Activated CD8-positive, alpha-beta memory T cell treated with anti-CD3 and anti-CD28 coated beads for 36 hours (primary cell): ENCODE data around the gene TADA2A. TPM values are rescaled to one million over a fixed set of nuclear protein-coding genes. Genes with fewer than 3 reads are reported as not detected.

Experiments used
- total RNA-seq, 2 experiments: library from RNA; stranded (reverse); gene quantifications; one replicate each; pipeline ENCODE4 v1.2.3, GENCODE V29; 2021

TADA2A gene
- total RNA-seq, 2 experiments from 2014 or later = 42.7 to 51.6 TPM

Other genes starting within 250 kb of the TADA2A start
- not detected for gene C17orf78, start 30.9 kb upstream of the TADA2A start, total RNA-seq
- gene ACACA, start 50 bp upstream of the TADA2A start, total RNA-seq = 10 to 100 TPM; 74.8 to 82.9 TPM
- 10 to 100 TPM; 18.9 to 20.9 TPM for gene DUSP14, start 83.0 kb downstream of the TADA2A start, total RNA-seq
- 10 to 100 TPM; 33.7 to 35.8 TPM for gene SYNRG, start 202.5 kb downstream of the TADA2A start, total RNA-seq
- gene DDX52, start 236.6 kb downstream of the TADA2A start, total RNA-seq = 10 to 100 TPM; 37.9 to 38.8 TPM